HCT116 (cell line): Measurements from ENCODE around the gene ZER1.

Source experiments
- POLR2A ChIP-seq: IDR thresholded peaks from 2 replicates; pipeline ENCODE4 v1.7.0; 2011; ENCODE audit warnings: borderline replicate concordance; ENCODE audit not compliant: insufficient read depth, insufficient read length; ENCODE audit errors: extremely low read depth
- POLR2AphosphoS5 ChIP-seq: IDR thresholded peaks from 2 replicates; pipeline ENCODE4 v1.6.1; 2011; ENCODE audit warnings: mild to moderate bottlenecking, low read depth, low read length, moderate library complexity
- SRF ChIP-seq: IDR thresholded peaks from 2 replicates; pipeline ENCODE4 v1.6.1; 2012; ENCODE audit warnings: low read depth
- TCF7L2 ChIP-seq: IDR thresholded peaks from 2 replicates; pipeline ENCODE4 v1.7.0; 2011; ENCODE audit warnings: borderline replicate concordance, inconsistent platforms; ENCODE audit not compliant: insufficient read depth, insufficient read length; ENCODE audit errors: extremely low read depth
- TF ChIP-seq, protein P1 (sequence below): IDR thresholded peaks from 2 replicates; pipeline ENCODE4 v1.6.1; 2012; ENCODE audit warnings: low read depth
- TF ChIP-seq, protein P2 (sequence below), 3 experiments: fragments of 200-600 bp in 1 of 3; sonication (generic) in 1 of 3; IDR thresholded peaks in 2 of 3; conservative IDR thresholded peaks in 1 of 3; 2 replicates each; pipeline ENCODE4 v1.5.1; 2012 to 2017; ENCODE audit warnings: low read depth in 2 of 3, low read length in 2 of 3, antibody characterized with exemption in 1 of 3, borderline replicate concordance in 1 of 3, control low read depth in 1 of 3, mild to moderate bottlenecking in 1 of 3, mixed read lengths in 1 of 3, mixed run types in 1 of 3, moderate library complexity in 1 of 3; ENCODE audit not compliant: insufficient read depth in 1 of 3
- TF ChIP-seq, protein P3 (sequence below): IDR thresholded peaks from 2 replicates; pipeline ENCODE4 v1.6.1; 2012

DNA sequence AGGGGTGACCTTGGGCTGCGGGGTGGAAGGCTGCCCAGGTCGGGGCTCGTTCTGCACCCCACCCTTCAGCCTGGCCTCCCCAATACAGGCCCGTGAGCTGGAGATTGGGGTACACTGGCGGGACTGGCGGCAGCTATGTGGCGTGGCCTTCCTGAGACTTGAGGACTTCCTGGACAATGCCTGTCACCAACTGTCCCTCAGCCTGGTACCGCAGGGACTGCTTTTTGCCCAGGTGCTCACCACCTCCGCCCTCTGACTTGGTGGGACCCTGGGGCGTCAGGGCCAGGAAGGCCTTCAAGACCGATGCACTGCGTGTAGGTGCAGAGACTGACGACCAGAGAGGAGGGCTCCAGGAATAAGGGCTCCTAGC, 58.3 kb downstream of the ZER1 start:
- TF ChIP-seq SRF: no peak
- TF ChIP-seq POLR2AphosphoS5: no peak
- TF ChIP-seq TCF7L2: no peak
- no peak for TF ChIP-seq POLR2A
- TF ChIP-seq, protein P1, sequence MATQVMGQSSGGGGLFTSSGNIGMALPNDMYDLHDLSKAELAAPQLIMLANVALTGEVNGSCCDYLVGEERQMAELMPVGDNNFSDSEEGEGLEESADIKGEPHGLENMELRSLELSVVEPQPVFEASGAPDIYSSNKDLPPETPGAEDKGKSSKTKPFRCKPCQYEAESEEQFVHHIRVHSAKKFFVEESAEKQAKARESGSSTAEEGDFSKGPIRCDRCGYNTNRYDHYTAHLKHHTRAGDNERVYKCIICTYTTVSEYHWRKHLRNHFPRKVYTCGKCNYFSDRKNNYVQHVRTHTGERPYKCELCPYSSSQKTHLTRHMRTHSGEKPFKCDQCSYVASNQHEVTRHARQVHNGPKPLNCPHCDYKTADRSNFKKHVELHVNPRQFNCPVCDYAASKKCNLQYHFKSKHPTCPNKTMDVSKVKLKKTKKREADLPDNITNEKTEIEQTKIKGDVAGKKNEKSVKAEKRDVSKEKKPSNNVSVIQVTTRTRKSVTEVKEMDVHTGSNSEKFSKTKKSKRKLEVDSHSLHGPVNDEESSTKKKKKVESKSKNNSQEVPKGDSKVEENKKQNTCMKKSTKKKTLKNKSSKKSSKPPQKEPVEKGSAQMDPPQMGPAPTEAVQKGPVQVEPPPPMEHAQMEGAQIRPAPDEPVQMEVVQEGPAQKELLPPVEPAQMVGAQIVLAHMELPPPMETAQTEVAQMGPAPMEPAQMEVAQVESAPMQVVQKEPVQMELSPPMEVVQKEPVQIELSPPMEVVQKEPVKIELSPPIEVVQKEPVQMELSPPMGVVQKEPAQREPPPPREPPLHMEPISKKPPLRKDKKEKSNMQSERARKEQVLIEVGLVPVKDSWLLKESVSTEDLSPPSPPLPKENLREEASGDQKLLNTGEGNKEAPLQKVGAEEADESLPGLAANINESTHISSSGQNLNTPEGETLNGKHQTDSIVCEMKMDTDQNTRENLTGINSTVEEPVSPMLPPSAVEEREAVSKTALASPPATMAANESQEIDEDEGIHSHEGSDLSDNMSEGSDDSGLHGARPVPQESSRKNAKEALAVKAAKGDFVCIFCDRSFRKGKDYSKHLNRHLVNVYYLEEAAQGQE: no peak
- TF ChIP-seq, protein P2, sequence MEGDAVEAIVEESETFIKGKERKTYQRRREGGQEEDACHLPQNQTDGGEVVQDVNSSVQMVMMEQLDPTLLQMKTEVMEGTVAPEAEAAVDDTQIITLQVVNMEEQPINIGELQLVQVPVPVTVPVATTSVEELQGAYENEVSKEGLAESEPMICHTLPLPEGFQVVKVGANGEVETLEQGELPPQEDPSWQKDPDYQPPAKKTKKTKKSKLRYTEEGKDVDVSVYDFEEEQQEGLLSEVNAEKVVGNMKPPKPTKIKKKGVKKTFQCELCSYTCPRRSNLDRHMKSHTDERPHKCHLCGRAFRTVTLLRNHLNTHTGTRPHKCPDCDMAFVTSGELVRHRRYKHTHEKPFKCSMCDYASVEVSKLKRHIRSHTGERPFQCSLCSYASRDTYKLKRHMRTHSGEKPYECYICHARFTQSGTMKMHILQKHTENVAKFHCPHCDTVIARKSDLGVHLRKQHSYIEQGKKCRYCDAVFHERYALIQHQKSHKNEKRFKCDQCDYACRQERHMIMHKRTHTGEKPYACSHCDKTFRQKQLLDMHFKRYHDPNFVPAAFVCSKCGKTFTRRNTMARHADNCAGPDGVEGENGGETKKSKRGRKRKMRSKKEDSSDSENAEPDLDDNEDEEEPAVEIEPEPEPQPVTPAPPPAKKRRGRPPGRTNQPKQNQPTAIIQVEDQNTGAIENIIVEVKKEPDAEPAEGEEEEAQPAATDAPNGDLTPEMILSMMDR (IDR thresholded peaks at IDR 0.05 in 2 of 3, conservative IDR thresholded peaks at IDR 0.05 in 1 of 3; ENCODE audit: borderline replicate concordance in 1 of 3, insufficient read depth in 1 of 3, low read depth in 2 of 3, low read length in 2 of 3): no peak
- TF ChIP-seq, protein P3, sequence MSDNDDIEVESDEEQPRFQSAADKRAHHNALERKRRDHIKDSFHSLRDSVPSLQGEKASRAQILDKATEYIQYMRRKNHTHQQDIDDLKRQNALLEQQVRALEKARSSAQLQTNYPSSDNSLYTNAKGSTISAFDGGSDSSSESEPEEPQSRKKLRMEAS: no peak
